MCF 10A (cell line): ENCODE measurements around the gene DYSF. TPM values are rescaled to one million over a fixed set of nuclear protein-coding genes. Genes with fewer than 3 reads are reported as not detected.

Source experiments
- BruUV-seq: library from RNA; stranded (reverse); fragments of 400-500 nt; replicated peaks from 2 replicates; lab custom pipeline; 2021; lab: Mats Ljungman, UMichigan
- CTCF ChIA-PET: fragments of 300-600 bp; sonication (Branson Sonifier 250); formaldehyde crosslinking; extraction: SDS; loops from one replicate; lab custom pipeline; 2021; ENCODE audit warnings: antibody characterized with exemption, inconsistent platforms; lab: Yijun Ruan, JAX
- POLR2A ChIA-PET: fragments of 300-600, 350-650 bp; sonication (Branson Sonifier 250); formaldehyde crosslinking; extraction: SDS; loops from one replicate; lab custom pipeline; 2020; ENCODE audit warnings: antibody characterized with exemption, inconsistent platforms; lab: Yijun Ruan, JAX
- DNase-seq: peaks from one replicate; pipeline ENCODE4 v3.0.0-alpha.2; 2018; ENCODE audit not compliant: unreplicated experiment
- H3K27ac Mint-ChIP-seq: one replicate; pipeline ENCODE4 v1.8.0; 2022; ENCODE audit warnings: mild to moderate bottlenecking, low read depth, mixed read lengths; ENCODE audit not compliant: unreplicated experiment
- H3K27me3 Mint-ChIP-seq: one replicate; pipeline ENCODE4 v1.8.0; 2022; ENCODE audit warnings: mixed read lengths; ENCODE audit not compliant: insufficient read depth, unreplicated experiment
- H3K36me3 Mint-ChIP-seq: one replicate; pipeline ENCODE4 v1.8.0; 2022; ENCODE audit warnings: mild to moderate bottlenecking, moderate library complexity, mixed read lengths; ENCODE audit not compliant: insufficient read depth, unreplicated experiment
- H3K4me1 Mint-ChIP-seq: one replicate; pipeline ENCODE4 v1.8.0; 2022; ENCODE audit warnings: mixed read lengths; ENCODE audit not compliant: insufficient read depth, unreplicated experiment
- H3K4me3 Mint-ChIP-seq: one replicate; pipeline ENCODE4 v1.8.0; 2022; ENCODE audit warnings: mild to moderate bottlenecking, moderate library complexity, mixed read lengths; ENCODE audit not compliant: unreplicated experiment
- H3K9me3 Mint-ChIP-seq: one replicate; pipeline ENCODE4 v1.8.0; 2022; ENCODE audit warnings: mixed read lengths; ENCODE audit not compliant: unreplicated experiment
- CTCF ChIP-seq: fragments of 200-600 bp; IDR thresholded peaks from one replicate; pipeline ENCODE4 v1.8.0; 2022; ENCODE audit warnings: antibody characterized with exemption, mild to moderate bottlenecking; ENCODE audit not compliant: unreplicated experiment
- intact Hi-C: fragments of 100-400 bp; cut with micrococcal nuclease; formaldehyde crosslinking; loops from 2 replicates; pipeline ENCODE4 v1.14.1; 2022
- total RNA-seq: library from RNA; stranded (reverse); gene quantifications from 2 replicates; pipeline ENCODE4 v1.2.3, GENCODE V29; 2022

The DYSF gene
- total RNA-seq, 1 experiment from 2014 or later = 2.0 TPM

- Mint-ChIP-seq H3K4me1 (no peaks in the 10 kb centered on the region), H3K9me3 (peaks cover 8% of the 10 kb centered on the region), H3K36me3 (no peaks in the 10 kb centered on the region), H3K27me3 (peaks cover 46% of the 10 kb centered on the region), H3K4me3 (no peak overlapping the region), H3K27ac (no peak overlapping the region)
- intact Hi-C loops = no loop called here
- no peak for TF ChIP-seq CTCF
- BruUV-seq = no TSS peak
- DNase-seq = no peak
- POLR2A ChIA-PET = no interaction called here
- CTCF ChIA-PET = no interaction called here
Observed at GRCh38 chr2:71629273-71629672, 175.9 kb downstream of the DYSF start.

DNA sequence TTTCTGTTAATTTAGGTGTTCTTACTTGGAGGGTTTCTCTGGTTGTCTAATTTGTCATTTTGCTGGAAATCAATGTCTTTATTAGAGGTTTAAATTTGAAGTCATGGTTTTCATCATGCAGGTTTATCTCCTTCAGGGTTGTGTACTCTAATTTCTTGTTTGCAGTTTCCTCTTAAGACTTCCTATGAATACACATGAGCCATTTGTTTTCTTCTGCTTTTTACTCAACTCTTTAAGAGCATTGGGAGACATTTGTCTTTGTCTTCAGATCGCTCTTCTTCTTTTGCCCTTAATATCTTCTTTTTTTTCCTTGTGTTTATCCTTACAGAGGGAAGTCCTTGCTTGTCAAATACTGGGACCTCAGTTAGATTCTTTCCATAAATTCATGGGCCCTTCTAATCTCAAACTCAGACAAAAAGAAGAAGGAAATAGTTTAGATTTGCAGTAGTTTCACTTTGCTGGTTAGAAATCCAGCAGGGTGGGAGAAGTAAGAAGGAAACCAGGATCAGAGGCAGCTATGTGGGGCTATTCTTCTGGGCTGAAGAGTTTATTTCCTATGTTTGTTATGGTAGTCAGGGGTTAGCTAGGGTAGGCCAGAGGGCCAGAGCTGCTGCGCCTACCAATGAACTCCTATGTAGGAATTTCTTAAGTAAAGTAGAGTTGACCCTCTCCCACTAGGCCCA, 176.6 kb downstream of the DYSF start:
- no peak for DNase-seq
- intact Hi-C loops = no loop called here
- Mint-ChIP-seq H3K27ac (no peak overlapping the region), H3K36me3 (no peaks in the 10 kb centered on the region), H3K4me1 (no peaks in the 10 kb centered on the region), H3K9me3 (peaks cover 8% of the 10 kb centered on the region), H3K27me3 (peaks cover 43% of the 10 kb centered on the region), H3K4me3 (no peak overlapping the region)
- ChIA-PET CTCF (no interaction called here), POLR2A (no interaction called here)
- no peak for TF ChIP-seq CTCF
- BruUV-seq = no TSS peak

- Mint-ChIP-seq H3K27me3 (peaks cover 36% of the 10 kb centered on the region), H3K4me1 (no peaks in the 10 kb centered on the region), H3K36me3 (no peaks in the 10 kb centered on the region), H3K27ac (no peak overlapping the region), H3K4me3 (no peak overlapping the region), H3K9me3 (peaks cover 8% of the 10 kb centered on the region)
- CTCF ChIA-PET = no interaction called here
- no peak for DNase-seq
- intact Hi-C loops = no loop called here
- TF ChIP-seq CTCF = no peak
- POLR2A ChIA-PET = no interaction called here
- no TSS peak for BruUV-seq
Observed at GRCh38 chr2:71630454-71631328, 177.3 kb downstream of the DYSF start.

- Mint-ChIP-seq H3K27me3 (peaks cover 36% of the 10 kb centered on the region), H3K27ac (no peak overlapping the region), H3K4me1 (no peaks in the 10 kb centered on the region), H3K9me3 (peaks cover 8% of the 10 kb centered on the region), H3K4me3 (no peak overlapping the region), H3K36me3 (no peaks in the 10 kb centered on the region)
- intact Hi-C loops = no loop called here
- ChIA-PET CTCF (no interaction called here), POLR2A (no interaction called here)
- BruUV-seq = no TSS peak
- no peak for DNase-seq
- no peak for TF ChIP-seq CTCF
Observed at GRCh38 chr2:71631411-71631931, 178.1 kb downstream of the DYSF start.
